ENCODE results near the gene S1PR5.

Gene S1PR5

GRCh38 chr19:10525636-10526035 lies 8.4 kb upstream of the S1PR5 start:
- Histone ChIP-seq H3K9me3 (ENCODE audit: insufficient read depth, low read length) (no peaks in the 10 kb centered on the region), H3K9ac (ENCODE audit: low read length) (no peak overlapping the region), H3K9me2 (replicated peaks; ENCODE audit: insufficient read depth, low read length) (no peaks in the 10 kb centered on the region), H3K27me3 (ENCODE audit: low read length) (no peaks in the 10 kb centered on the region), H4K20me1 (ENCODE audit: low read depth, low read length) (no peaks in the 10 kb centered on the region), H3F3A (ENCODE audit: insufficient read depth) (no peaks in the 10 kb centered on the region), H3K36me3 (ENCODE audit: low read length) (no peaks in the 10 kb centered on the region), H3K4me3 (ENCODE audit: insufficient read depth, low read length, poor library complexity, severe bottlenecking) (no peak overlapping the region), H3K27ac (ENCODE audit: low read depth, low read length) (no peak overlapping the region), H2AFZ (ENCODE audit: low read depth, low read length, severe bottlenecking) (no peak overlapping the region), H3K4me2 (ENCODE audit: low read depth, low read length, poor library complexity, severe bottlenecking) (no peak overlapping the region), H3K79me2 (ENCODE audit: insufficient read depth, low read length) (no peaks in the 10 kb centered on the region)
- no peak for TF ChIP-seq CTCF (IDR thresholded peaks at IDR 0.05; ENCODE audit: insufficient read depth, low read length, poor library complexity, severe bottlenecking)
- no peak for TF ChIP-seq EZH2phosphoT487 (conservative IDR thresholded peaks at IDR 0.05; ENCODE audit: low read length)

GRCh38 chr19:10523135-10523636 lies 5.9 kb upstream of the S1PR5 start:
- no peak overlapping the region for H3K4me3 ChIP-seq (ENCODE audit: insufficient read depth, low read length, poor library complexity, severe bottlenecking)
- no peaks in the 10 kb centered on the region for H3K9me3 ChIP-seq (ENCODE audit: insufficient read depth, low read length)
- TF ChIP-seq CTCF (IDR thresholded peaks at IDR 0.05; ENCODE audit: insufficient read depth, low read length, poor library complexity, severe bottlenecking) (no peak), EZH2phosphoT487 (conservative IDR thresholded peaks at IDR 0.05; ENCODE audit: low read length) (no peak)
- no peaks in the 10 kb centered on the region for H3K79me2 ChIP-seq (ENCODE audit: insufficient read depth, low read length)
- no peaks in the 10 kb centered on the region for H3F3A ChIP-seq (ENCODE audit: insufficient read depth)
- no peaks in the 10 kb centered on the region for H4K20me1 ChIP-seq (ENCODE audit: low read depth, low read length)
- no peak overlapping the region for H2AFZ ChIP-seq (ENCODE audit: low read depth, low read length, severe bottlenecking)
- no peaks in the 10 kb centered on the region for H3K36me3 ChIP-seq (ENCODE audit: low read length)
- no peak overlapping the region for H3K27ac ChIP-seq (ENCODE audit: low read depth, low read length)
- no peak overlapping the region for H3K9ac ChIP-seq (ENCODE audit: low read length)
- H3K9me2 ChIP-seq (replicated peaks; ENCODE audit: insufficient read depth, low read length) = no peaks in the 10 kb centered on the region
- no peak overlapping the region for H3K4me2 ChIP-seq (ENCODE audit: low read depth, low read length, poor library complexity, severe bottlenecking)
- H3K27me3 ChIP-seq (ENCODE audit: low read length) = no peaks in the 10 kb centered on the region

- H3K79me2 ChIP-seq (ENCODE audit: insufficient read depth, low read length) = no peaks in the 10 kb centered on the region
- H3K9ac ChIP-seq (ENCODE audit: low read length) = no peak overlapping the region
- no peaks in the 10 kb centered on the region for H4K20me1 ChIP-seq (ENCODE audit: low read depth, low read length)
- H3K4me2 ChIP-seq (ENCODE audit: low read depth, low read length, poor library complexity, severe bottlenecking) = no peak overlapping the region
- H2AFZ ChIP-seq (ENCODE audit: low read depth, low read length, severe bottlenecking) = no peak overlapping the region
- no peak overlapping the region for H3K27ac ChIP-seq (ENCODE audit: low read depth, low read length)
- H3K9me3 ChIP-seq (ENCODE audit: insufficient read depth, low read length) = no peaks in the 10 kb centered on the region
- no peak overlapping the region for H3K4me3 ChIP-seq (ENCODE audit: insufficient read depth, low read length, poor library complexity, severe bottlenecking)
- TF ChIP-seq EZH2phosphoT487 (conservative IDR thresholded peaks at IDR 0.05; ENCODE audit: low read length) = no peak
- TF ChIP-seq CTCF (IDR thresholded peaks at IDR 0.05; ENCODE audit: insufficient read depth, low read length, poor library complexity, severe bottlenecking) = no peak
- no peaks in the 10 kb centered on the region for H3F3A ChIP-seq (ENCODE audit: insufficient read depth)
- no peaks in the 10 kb centered on the region for H3K36me3 ChIP-seq (ENCODE audit: low read length)
- no peaks in the 10 kb centered on the region for H3K9me2 ChIP-seq (replicated peaks; ENCODE audit: insufficient read depth, low read length)
- no peaks in the 10 kb centered on the region for H3K27me3 ChIP-seq (ENCODE audit: low read length)
Measured at GRCh38 chr19:10521461-10522171, 4.4 kb upstream of the S1PR5 start.

Measured in SU-DHL-6 (cell line).